ENCODE measurements around the gene FGF2.

FGF2 gene

GRCh38 chr4:122826553-122827257, at the start of gene FGF2:
TSS of gene FGF2 (plus strand) at chr4:122826831. CDS start at chr4:122827175, 344 bp downstream.
- in situ Hi-C loops (cut with MboI; ENCODE audit: low pct_unique_long_range_greater_than_20kb, low sequenced_read_pairs, unreplicated experiment) = no loop called here
- no peak for TF ChIP-seq CTCF (IDR thresholded peaks at IDR 0.05; ENCODE audit: extremely low read depth, insufficient read depth, missing control alignments)
- peak; percentile 68 for DNase-seq (ENCODE audit: low spot score)

DNA sequence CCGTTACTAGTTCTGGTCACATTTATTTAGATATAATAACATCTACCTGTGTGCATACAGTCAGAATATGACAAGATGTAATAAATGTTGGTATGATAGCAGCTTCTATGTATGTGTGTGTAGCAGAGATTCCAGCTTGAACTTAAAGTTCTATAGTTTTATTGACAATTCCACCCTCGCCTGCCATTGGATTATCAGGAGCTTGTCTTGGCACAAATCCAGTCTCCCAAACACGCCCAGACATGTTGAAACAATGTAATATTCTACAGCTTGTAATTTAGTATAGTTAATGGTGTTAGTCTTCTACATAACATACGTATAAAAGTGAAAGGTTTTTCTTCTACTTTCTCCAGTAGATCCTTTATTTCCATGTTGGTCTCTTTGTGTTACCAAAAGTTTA, 49.7 kb upstream of the FGF2 start:
- in situ Hi-C loops (cut with MboI; ENCODE audit: low pct_unique_long_range_greater_than_20kb, low sequenced_read_pairs, unreplicated experiment) = no loop called here
- TF ChIP-seq CTCF (IDR thresholded peaks at IDR 0.05; ENCODE audit: extremely low read depth, insufficient read depth, missing control alignments) = no peak
- no peak for DNase-seq (ENCODE audit: low spot score)

DNA sequence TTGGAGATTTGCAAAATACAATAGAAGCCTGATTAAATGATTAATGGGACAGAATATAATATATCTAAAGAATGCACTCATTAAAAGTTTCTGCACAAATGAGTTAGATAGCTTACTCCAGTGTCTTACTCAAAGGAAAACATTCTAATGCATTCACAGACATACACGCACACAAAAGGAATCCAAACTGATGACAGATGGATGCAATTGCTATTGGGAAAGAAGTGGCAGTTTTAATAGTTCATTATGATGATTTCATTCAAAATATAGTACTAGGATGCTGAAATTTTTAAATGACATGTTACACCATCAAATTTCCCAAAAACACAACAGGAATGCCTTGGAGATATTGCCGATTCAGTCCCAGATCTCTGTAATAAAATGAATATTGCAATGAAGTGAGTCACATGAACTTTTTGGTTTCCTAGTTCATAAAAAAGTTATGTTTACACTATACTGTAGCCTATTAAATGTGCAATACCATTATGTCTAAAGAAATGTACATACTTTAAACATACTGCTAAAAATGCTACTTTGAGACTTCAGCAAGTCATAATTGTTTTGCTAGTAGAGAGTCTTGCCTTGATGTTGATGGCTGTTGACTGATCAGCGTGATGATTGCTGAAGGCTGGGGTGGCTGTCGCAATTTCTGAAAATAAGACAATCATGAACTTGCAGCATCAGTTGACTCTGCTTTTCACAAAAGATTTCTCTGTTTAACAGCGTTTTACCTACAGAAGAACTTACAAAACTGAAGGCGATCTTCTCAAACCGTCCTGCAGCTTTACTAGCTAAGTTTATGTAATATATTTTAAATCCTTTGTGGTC, 48.6 kb upstream of the FGF2 start:
- in situ Hi-C loops (cut with MboI; ENCODE audit: low pct_unique_long_range_greater_than_20kb, low sequenced_read_pairs, unreplicated experiment) = no loop called here
- TF ChIP-seq CTCF (IDR thresholded peaks at IDR 0.05; ENCODE audit: extremely low read depth, insufficient read depth, missing control alignments) = no peak
- DNase-seq (ENCODE audit: low spot score) = no peak

DNA sequence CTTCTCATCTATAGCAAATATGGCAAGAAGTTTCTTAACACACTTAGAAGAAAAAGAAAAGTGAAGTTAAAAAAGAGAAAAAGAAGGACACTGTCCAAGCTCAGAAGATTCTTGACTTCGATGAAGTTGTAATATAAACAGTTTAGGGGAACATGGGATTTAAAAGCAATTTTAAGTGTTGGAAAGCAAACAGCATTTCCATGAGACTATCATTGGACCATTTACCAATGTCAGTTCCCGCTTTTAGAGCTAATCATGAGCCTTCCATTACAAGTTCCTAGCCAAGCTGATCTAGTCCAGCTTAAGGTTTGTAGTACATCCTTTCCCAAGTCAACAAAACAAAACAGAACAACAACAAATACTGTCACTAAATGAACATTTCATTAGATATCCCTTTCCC, 45.1 kb upstream of the FGF2 start:
- TF ChIP-seq CTCF (IDR thresholded peaks at IDR 0.05; ENCODE audit: extremely low read depth, insufficient read depth, missing control alignments) = no peak
- in situ Hi-C loops (cut with MboI; ENCODE audit: low pct_unique_long_range_greater_than_20kb, low sequenced_read_pairs, unreplicated experiment) = no loop called here
- no peak for DNase-seq (ENCODE audit: low spot score)

DNA sequence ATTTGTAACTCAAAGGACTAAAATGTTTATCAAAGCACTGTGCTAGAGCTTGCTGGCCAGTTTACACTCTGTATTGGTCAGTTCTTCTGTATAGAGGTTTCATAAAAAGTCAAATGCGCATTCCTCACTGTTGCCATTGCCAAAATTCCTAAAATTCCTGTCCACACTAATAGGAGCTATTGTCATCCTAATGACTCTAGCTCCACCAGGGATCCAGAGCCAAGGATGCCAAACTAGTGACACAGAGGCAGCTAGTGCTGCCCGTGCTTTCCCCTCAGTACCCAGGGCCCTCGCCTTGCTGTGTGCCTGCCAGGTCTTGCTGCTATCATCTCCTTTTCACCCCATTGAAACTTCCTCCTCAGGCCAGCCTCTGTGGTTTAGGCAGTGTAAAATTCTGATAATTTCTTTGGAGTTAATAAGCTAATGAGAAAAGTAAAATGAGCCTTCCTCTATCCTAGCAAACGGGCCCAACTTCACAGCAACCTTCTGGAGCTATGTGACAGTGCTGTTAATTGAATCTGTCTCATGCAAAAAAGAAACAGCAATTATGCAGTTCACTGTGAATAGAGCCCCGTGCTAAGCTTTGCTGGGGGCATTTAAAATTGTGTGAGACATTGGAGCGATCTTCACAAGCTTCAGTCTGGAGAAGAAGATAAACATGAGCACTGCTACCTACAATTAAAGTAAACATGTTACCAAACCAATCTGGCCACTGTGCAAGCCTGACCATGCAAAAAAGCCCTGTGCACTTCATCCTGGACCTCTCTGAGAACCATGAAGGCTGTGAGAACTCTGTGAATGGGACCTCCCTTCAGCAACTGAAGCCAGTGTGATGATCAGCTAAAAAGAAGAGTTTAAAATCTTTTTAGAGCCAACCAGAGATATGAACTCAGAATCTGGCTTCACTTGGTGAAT, 43.1 kb upstream of the FGF2 start:
- no peak for TF ChIP-seq CTCF (IDR thresholded peaks at IDR 0.05; ENCODE audit: extremely low read depth, insufficient read depth, missing control alignments)
- no peak for DNase-seq (ENCODE audit: low spot score)
- in situ Hi-C loops (cut with MboI; ENCODE audit: low pct_unique_long_range_greater_than_20kb, low sequenced_read_pairs, unreplicated experiment) = no loop called here

DNA sequence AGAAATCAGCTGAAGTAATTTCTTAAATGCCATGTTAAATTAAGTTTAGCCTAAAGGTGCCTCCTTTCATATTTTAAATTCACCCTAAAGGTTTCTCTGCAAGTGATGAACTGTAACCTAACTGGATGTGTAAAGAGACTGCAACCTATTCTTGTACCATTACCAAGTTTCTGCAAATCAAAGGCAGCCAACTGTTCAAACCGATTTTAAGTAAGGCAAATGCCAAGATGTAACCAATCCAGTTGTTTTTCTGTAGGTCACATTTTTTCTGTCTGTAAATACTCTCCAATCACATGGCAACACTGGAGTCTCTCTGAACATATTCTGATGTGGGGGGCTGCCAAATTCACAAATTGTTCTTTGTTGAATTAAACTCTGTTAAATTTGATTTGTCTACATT, 42.4 kb upstream of the FGF2 start:
- DNase-seq (ENCODE audit: low spot score) = no peak
- TF ChIP-seq CTCF (IDR thresholded peaks at IDR 0.05; ENCODE audit: extremely low read depth, insufficient read depth, missing control alignments) = no peak

More for the DNA sequence above, 42.4 kb upstream of the FGF2 start:
- in situ Hi-C loops (cut with MboI; ENCODE audit: low pct_unique_long_range_greater_than_20kb, low sequenced_read_pairs, unreplicated experiment) = no loop called here

Data from GM13977 (cell line).